ENCODE measurements around the gene MTARC1.

- TF ChIP-seq CTCF (optimal IDR thresholded peaks at IDR 0.05 in 1 of 3, IDR thresholded peaks at IDR 0.05 in 1 of 3, conservative IDR thresholded peaks at IDR 0.05 in 1 of 3; ENCODE audit: extremely low read depth in 1 of 3, insufficient read depth in 2 of 3, low read length in 3 of 3): no peak
- no peak for TF ChIP-seq EZH2 (IDR thresholded peaks at IDR 0.05; ENCODE audit: low read length)
These were observed 45.4 kb upstream of the MTARC1 start for GRCh38 chr1:220741349-220741748.

Data from keratinocyte (primary cell).